Osteocyte (in vitro differentiated cells): ENCODE measurements around the gene TNFRSF18. TPM values are rescaled to one million over a fixed set of nuclear protein-coding genes. Genes with fewer than 3 reads are reported as not detected.

Experiments used
- DNase-seq: peaks from one replicate; pipeline ENCODE4 v3.0.0; 2021; ENCODE audit warnings: mixed read lengths; ENCODE audit not compliant: unreplicated experiment; ENCODE audit errors: extremely low spot score
- H3K27ac Mint-ChIP-seq: one replicate; pipeline ENCODE4 v1.8.0; 2021; ENCODE audit warnings: mild to moderate bottlenecking, mixed read lengths; ENCODE audit not compliant: unreplicated experiment
- H3K27me3 Mint-ChIP-seq: one replicate; pipeline ENCODE4 v1.8.0; 2021; ENCODE audit warnings: mixed read lengths; ENCODE audit not compliant: unreplicated experiment
- H3K36me3 Mint-ChIP-seq: one replicate; pipeline ENCODE4 v1.8.0; 2021; ENCODE audit warnings: mixed read lengths; ENCODE audit not compliant: unreplicated experiment
- H3K4me1 Mint-ChIP-seq: one replicate; pipeline ENCODE4 v1.8.0; 2021; ENCODE audit warnings: mixed read lengths; ENCODE audit not compliant: unreplicated experiment
- H3K4me3 Mint-ChIP-seq: one replicate; pipeline ENCODE4 v1.8.0; 2021; ENCODE audit warnings: mild to moderate bottlenecking, moderate library complexity, mixed read lengths; ENCODE audit not compliant: unreplicated experiment
- H3K9me3 Mint-ChIP-seq: one replicate; pipeline ENCODE4 v1.8.0; 2021; ENCODE audit warnings: mixed read lengths; ENCODE audit not compliant: unreplicated experiment
- CTCF ChIP-seq: fragments of 200-600 bp; sonication (generic); IDR thresholded peaks from 2 replicates; pipeline ENCODE4 v1.5.0; 2021; ENCODE audit warnings: antibody characterized with exemption, mild to moderate bottlenecking, moderate library complexity
- total RNA-seq: library from RNA; stranded (reverse); gene quantifications from 2 replicates; pipeline ENCODE4 v1.2.1, GENCODE V29; 2021

Gene TNFRSF18
- total RNA-seq, 1 donor from 2014 or later: not detected

- peaks cover 9% of the 10 kb centered on the region for H3K4me1 Mint-ChIP-seq
- H3K36me3 Mint-ChIP-seq: no peaks in the 10 kb centered on the region
- no peaks in the 10 kb centered on the region for H3K27me3 Mint-ChIP-seq
- TF ChIP-seq CTCF: no peak
- H3K27ac Mint-ChIP-seq: no peak overlapping the region
- no peak for DNase-seq
- no peak overlapping the region for H3K4me3 Mint-ChIP-seq
- no peaks in the 10 kb centered on the region for H3K9me3 Mint-ChIP-seq
Measured at GRCh38 chr1:1167841-1168450, 38.4 kb downstream of the TNFRSF18 start.

- H3K4me1 Mint-ChIP-seq: peaks cover 9% of the 10 kb centered on the region
- no peak for TF ChIP-seq CTCF
- H3K9me3 Mint-ChIP-seq: no peaks in the 10 kb centered on the region
- no peak overlapping the region for H3K4me3 Mint-ChIP-seq
- H3K27ac Mint-ChIP-seq: no peak overlapping the region
- no peaks in the 10 kb centered on the region for H3K27me3 Mint-ChIP-seq
- DNase-seq: no peak
- no peaks in the 10 kb centered on the region for H3K36me3 Mint-ChIP-seq
Measured at GRCh38 chr1:1167398-1167821, 39.0 kb downstream of the TNFRSF18 start.

GRCh38 chr1:1166642-1167397 lies 39.6 kb downstream of the TNFRSF18 start:
- no peaks in the 10 kb centered on the region for H3K36me3 Mint-ChIP-seq
- H3K27ac Mint-ChIP-seq: no peak overlapping the region
- H3K4me1 Mint-ChIP-seq: peaks cover 9% of the 10 kb centered on the region
- H3K9me3 Mint-ChIP-seq: no peaks in the 10 kb centered on the region
- H3K4me3 Mint-ChIP-seq: no peak overlapping the region
- no peaks in the 10 kb centered on the region for H3K27me3 Mint-ChIP-seq
- DNase-seq: no peak
- no peak for TF ChIP-seq CTCF

GRCh38 chr1:1165900-1166421 lies 40.4 kb downstream of the TNFRSF18 start:
- Mint-ChIP-seq H3K4me1 (peaks cover 9% of the 10 kb centered on the region), H3K4me3 (no peak overlapping the region), H3K9me3 (no peaks in the 10 kb centered on the region), H3K27me3 (no peaks in the 10 kb centered on the region), H3K27ac (no peak overlapping the region), H3K36me3 (no peaks in the 10 kb centered on the region)
- TF ChIP-seq CTCF: no peak
- DNase-seq: no peak

- Mint-ChIP-seq H3K27me3 (no peaks in the 10 kb centered on the region), H3K36me3 (no peaks in the 10 kb centered on the region), H3K9me3 (no peaks in the 10 kb centered on the region), H3K27ac (no peak overlapping the region), H3K4me1 (peaks cover 9% of the 10 kb centered on the region), H3K4me3 (peak overlapping the region; percentile 26)
- no peak for DNase-seq
- TF ChIP-seq CTCF: no peak
Measured at GRCh38 chr1:1165485-1165884, 40.9 kb downstream of the TNFRSF18 start.
